ENCODE measurements around the gene ZNF787.

The ZNF787 gene

GRCh38 chr19:56092685-56093631 is 28.1 kb downstream of the ZNF787 start:
- Histone ChIP-seq H3K9me2 (replicated peaks; ENCODE audit: low read depth, low read length) (no peaks in the 10 kb centered on the region), H3F3A (ENCODE audit: low read depth) (no peaks in the 10 kb centered on the region), H3K79me2 (ENCODE audit: insufficient read depth, low read length) (peaks cover 17% of the 10 kb centered on the region; the same call in 1 of the 2 replicates), H4K20me1 (ENCODE audit: insufficient read depth, low read length, poor library complexity, severe bottlenecking) (peaks cover 18% of the 10 kb centered on the region), H3K4me2 (ENCODE audit: low read depth, low read length, poor library complexity, severe bottlenecking) (no peak overlapping the region), H3K4me3 (ENCODE audit: low read length, poor library complexity, severe bottlenecking) (no peak overlapping the region), H3K9me3 (ENCODE audit: insufficient read depth, low read depth, low read length) (no peaks in the 10 kb centered on the region), H3K27me3 (ENCODE audit: insufficient read depth, low read length, poor library complexity, severe bottlenecking) (no peaks in the 10 kb centered on the region), H2AFZ (ENCODE audit: low read length) (no peak overlapping the region), H3K36me3 (ENCODE audit: insufficient read depth, low read length) (peaks cover 18% of the 10 kb centered on the region; the same call in 1 of the 2 replicates), H3K4me1 (ENCODE audit: insufficient read depth, low read length, poor library complexity, severe bottlenecking) (no peaks in the 10 kb centered on the region), H3K9ac (ENCODE audit: low read depth, low read length, poor library complexity, severe bottlenecking) (no peak overlapping the region)
- no peak for TF ChIP-seq EZH2phosphoT487 (IDR thresholded peaks at IDR 0.05; ENCODE audit: borderline replicate concordance)
- no peak for TF ChIP-seq CTCF (conservative IDR thresholded peaks at IDR 0.05; ENCODE audit: low read length)

GRCh38 chr19:56091751-56092546 is 29.1 kb downstream of the ZNF787 start:
- H3K79me2 ChIP-seq (ENCODE audit: insufficient read depth, low read length) = peaks cover 17% of the 10 kb centered on the region; the same call in 1 of the 2 replicates
- H3K4me3 ChIP-seq (ENCODE audit: low read length, poor library complexity, severe bottlenecking) = no peak overlapping the region
- H3K9me2 ChIP-seq (replicated peaks; ENCODE audit: low read depth, low read length) = no peaks in the 10 kb centered on the region
- no peak overlapping the region for H3K4me2 ChIP-seq (ENCODE audit: low read depth, low read length, poor library complexity, severe bottlenecking)
- H3K9me3 ChIP-seq (ENCODE audit: insufficient read depth, low read depth, low read length) = no peaks in the 10 kb centered on the region
- no peaks in the 10 kb centered on the region for H3K27me3 ChIP-seq (ENCODE audit: insufficient read depth, low read length, poor library complexity, severe bottlenecking)
- peaks cover 14% of the 10 kb centered on the region; the same call in 1 of the 2 replicates for H3K36me3 ChIP-seq (ENCODE audit: insufficient read depth, low read length)
- no peaks in the 10 kb centered on the region for H3K4me1 ChIP-seq (ENCODE audit: insufficient read depth, low read length, poor library complexity, severe bottlenecking)
- peaks cover 18% of the 10 kb centered on the region for H4K20me1 ChIP-seq (ENCODE audit: insufficient read depth, low read length, poor library complexity, severe bottlenecking)
- no peak overlapping the region for H3K9ac ChIP-seq (ENCODE audit: low read depth, low read length, poor library complexity, severe bottlenecking)
- TF ChIP-seq CTCF (conservative IDR thresholded peaks at IDR 0.05; ENCODE audit: low read length) = no peak
- no peak for TF ChIP-seq EZH2phosphoT487 (IDR thresholded peaks at IDR 0.05; ENCODE audit: borderline replicate concordance)
- no peak overlapping the region for H2AFZ ChIP-seq (ENCODE audit: low read length)
- H3F3A ChIP-seq (ENCODE audit: low read depth) = no peaks in the 10 kb centered on the region

GRCh38 chr19:56091066-56091490 is 30.0 kb downstream of the ZNF787 start:
- Histone ChIP-seq H3K9me3 (ENCODE audit: insufficient read depth, low read depth, low read length) (no peaks in the 10 kb centered on the region), H3K9ac (ENCODE audit: low read depth, low read length, poor library complexity, severe bottlenecking) (no peak overlapping the region), H4K20me1 (ENCODE audit: insufficient read depth, low read length, poor library complexity, severe bottlenecking) (peaks cover 20% of the 10 kb centered on the region), H3F3A (ENCODE audit: low read depth) (no peaks in the 10 kb centered on the region), H3K4me1 (ENCODE audit: insufficient read depth, low read length, poor library complexity, severe bottlenecking) (no peaks in the 10 kb centered on the region), H3K36me3 (ENCODE audit: insufficient read depth, low read length) (peaks cover 14% of the 10 kb centered on the region; the same call in 1 of the 2 replicates), H3K9me2 (replicated peaks; ENCODE audit: low read depth, low read length) (no peaks in the 10 kb centered on the region), H3K4me2 (ENCODE audit: low read depth, low read length, poor library complexity, severe bottlenecking) (no peak overlapping the region), H3K79me2 (ENCODE audit: insufficient read depth, low read length) (peaks cover 17% of the 10 kb centered on the region; the same call in 1 of the 2 replicates), H2AFZ (ENCODE audit: low read length) (no peak overlapping the region), H3K4me3 (ENCODE audit: low read length, poor library complexity, severe bottlenecking) (no peak overlapping the region), H3K27me3 (ENCODE audit: insufficient read depth, low read length, poor library complexity, severe bottlenecking) (no peaks in the 10 kb centered on the region)
- TF ChIP-seq CTCF (conservative IDR thresholded peaks at IDR 0.05; ENCODE audit: low read length) (no peak), EZH2phosphoT487 (IDR thresholded peaks at IDR 0.05; ENCODE audit: borderline replicate concordance) (no peak)

Data from Loucy (cell line).